Calu3 (cell line): ENCODE data around the gene SRPX. TPM values are rescaled to one million over a fixed set of nuclear protein-coding genes. Genes with fewer than 3 reads are reported as not detected.

ENCODE experiments used
- BruUV-seq: library from RNA; stranded (reverse); fragments of 400-500 nt; replicated peaks from 2 replicates; lab custom pipeline; 2021; lab: Mats Ljungman, UMichigan
- CTCF ChIA-PET: fragments of 300-600 bp; sonication (Branson Sonifier 250); formaldehyde crosslinking; loops from one replicate; lab custom pipeline; 2022; ENCODE audit warnings: antibody characterized with exemption; lab: Charles Lee
- DNase-seq: peaks from one replicate; pipeline ENCODE4 v3.0.0; 2022
- H3K27ac Mint-ChIP-seq: one replicate; pipeline ENCODE4 v1.8.0; 2022; ENCODE audit warnings: mixed read lengths; ENCODE audit not compliant: unreplicated experiment
- H3K27me3 Mint-ChIP-seq: one replicate; pipeline ENCODE4 v1.8.0; 2022; ENCODE audit warnings: mixed read lengths; ENCODE audit not compliant: unreplicated experiment
- H3K36me3 Mint-ChIP-seq: one replicate; pipeline ENCODE4 v1.8.0; 2022; ENCODE audit warnings: mild to moderate bottlenecking, moderate library complexity, mixed read lengths; ENCODE audit not compliant: insufficient read depth, unreplicated experiment
- H3K4me1 Mint-ChIP-seq: one replicate; pipeline ENCODE4 v1.8.0; 2022; ENCODE audit warnings: mild to moderate bottlenecking, low read depth, mixed read lengths; ENCODE audit not compliant: unreplicated experiment
- H3K4me3 Mint-ChIP-seq: one replicate; pipeline ENCODE4 v1.8.0; 2022; ENCODE audit warnings: mild to moderate bottlenecking, low read depth, moderate library complexity, mixed read lengths; ENCODE audit not compliant: unreplicated experiment
- H3K9me3 Mint-ChIP-seq: one replicate; pipeline ENCODE4 v1.8.0; 2022; ENCODE audit warnings: low read depth, mixed read lengths; ENCODE audit not compliant: unreplicated experiment
- CTCF ChIP-seq: fragments of 200-600 bp; IDR thresholded peaks from one replicate; pipeline ENCODE4 v1.8.0; 2022; ENCODE audit warnings: antibody characterized with exemption; ENCODE audit not compliant: unreplicated experiment
- intact Hi-C: fragments of 100-400 bp; cut with micrococcal nuclease; formaldehyde crosslinking; loops from one replicate; pipeline ENCODE4 v1.10.0; 2022; ENCODE audit not compliant: unreplicated experiment
- total RNA-seq: library from RNA; stranded (reverse); gene quantifications from 2 replicates; pipeline ENCODE4 v1.2.3, GENCODE V29; 2022

The SRPX gene
- total RNA-seq, 1 experiment from 2014 or later: 1.2 TPM

DNA sequence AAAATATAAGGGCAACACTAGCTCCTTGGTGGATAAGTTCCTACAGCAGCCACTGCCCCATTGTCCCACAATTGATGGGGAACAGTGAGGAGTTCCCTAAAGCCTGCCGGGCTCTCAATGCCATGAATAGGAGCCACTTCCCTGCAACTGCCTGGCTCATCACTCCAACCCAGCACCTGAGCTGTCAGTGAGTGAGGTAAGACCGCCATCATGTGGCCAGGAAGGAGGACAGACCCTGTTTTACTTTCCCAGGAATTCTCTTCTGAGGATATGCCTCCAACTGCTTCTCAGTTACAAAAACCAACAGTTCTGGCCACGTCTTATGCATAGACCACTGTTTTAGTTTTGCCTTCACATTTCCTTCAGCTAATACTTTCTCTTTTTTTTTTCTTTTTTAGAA is 45.5 kb downstream of the SRPX start:
- Mint-ChIP-seq H3K4me1 (no peaks in the 10 kb centered on the region), H3K36me3 (no peaks in the 10 kb centered on the region), H3K9me3 (no peaks in the 10 kb centered on the region), H3K27ac (no peak overlapping the region), H3K4me3 (no peak overlapping the region), H3K27me3 (peaks cover 4% of the 10 kb centered on the region)
- no TSS peak for BruUV-seq
- intact Hi-C loops: loop anchor here (1.0 to 10.0 kb wide), 3 partner anchors 248 to 430 kb away; no protein-coding TSS in a partner anchor
- peak; percentile 39 for TF ChIP-seq CTCF
- CTCF ChIA-PET: interaction anchor here (1.0 kb wide), 1 partner anchor 249 kb away, joined by 3 read pairs; no protein-coding TSS in a partner anchor
- DNase-seq: peak; percentile 56

DNA sequence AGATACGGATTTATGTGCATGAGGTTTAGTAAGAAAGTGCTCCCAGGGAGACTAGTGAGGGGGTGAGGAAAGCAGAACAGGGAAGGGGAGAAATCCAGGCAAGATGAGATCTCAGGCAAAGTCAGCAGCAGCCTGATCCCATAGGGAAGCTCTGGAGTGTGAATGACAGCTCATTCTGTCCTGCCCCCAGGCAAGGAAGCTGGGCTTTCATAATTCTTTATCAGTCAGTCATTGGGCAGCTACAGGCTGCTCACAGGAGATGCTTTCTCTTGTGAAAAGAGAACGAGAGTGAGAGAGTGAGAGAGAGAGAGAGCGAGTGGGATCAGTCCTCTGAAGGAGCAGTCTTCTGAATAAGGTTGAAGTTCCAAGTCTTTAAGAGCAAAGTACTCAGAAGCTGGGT is 48.1 kb downstream of the SRPX start:
- CTCF ChIA-PET: interaction anchor here (0.7 kb wide), 1 partner anchor 19 kb away, joined by 3 read pairs; no protein-coding TSS in a partner anchor
- intact Hi-C loops: loop anchor here (10.0 kb wide), 1 partner anchor 348 kb away; no protein-coding TSS in a partner anchor

DNA sequence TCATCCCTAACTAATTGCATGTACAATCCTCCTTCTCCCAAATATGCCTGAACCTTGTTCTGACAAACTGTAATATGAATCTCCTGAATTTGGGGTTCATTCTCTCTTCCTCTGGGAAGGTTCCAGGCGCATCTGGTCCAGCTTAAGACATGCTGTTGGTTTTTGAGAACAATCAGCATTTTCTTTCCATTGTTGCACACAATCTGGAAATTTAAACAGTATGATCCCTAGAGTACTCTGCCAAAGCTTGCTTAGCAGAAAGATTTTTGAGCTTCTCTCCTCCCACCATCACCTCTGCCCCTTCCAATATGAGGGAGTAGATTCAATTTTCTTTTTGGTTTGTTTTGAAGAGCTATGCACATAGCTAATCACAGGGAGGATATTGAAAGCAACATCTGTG is 50.1 kb downstream of the SRPX start:
- H3K36me3 Mint-ChIP-seq: no peaks in the 10 kb centered on the region
- no peak for TF ChIP-seq CTCF
- no peak overlapping the region for H3K4me3 Mint-ChIP-seq
- H3K27ac Mint-ChIP-seq: no peak overlapping the region
- no peak for DNase-seq
- H3K9me3 Mint-ChIP-seq: no peaks in the 10 kb centered on the region
- no peaks in the 10 kb centered on the region for H3K4me1 Mint-ChIP-seq
- no TSS peak for BruUV-seq
- CTCF ChIA-PET: no interaction called here
- intact Hi-C loops: loop anchor here (10.0 kb wide), 1 partner anchor 346 kb away; no protein-coding TSS in a partner anchor
- no peaks in the 10 kb centered on the region for H3K27me3 Mint-ChIP-seq

More for the DNA sequence above, 48.1 kb downstream of the SRPX start:
- Mint-ChIP-seq H3K4me3 (no peak overlapping the region), H3K4me1 (no peaks in the 10 kb centered on the region), H3K9me3 (no peaks in the 10 kb centered on the region), H3K27ac (no peak overlapping the region), H3K27me3 (no peaks in the 10 kb centered on the region), H3K36me3 (no peaks in the 10 kb centered on the region)
- no peak for DNase-seq
- TF ChIP-seq CTCF: no peak
- BruUV-seq: no TSS peak

DNA sequence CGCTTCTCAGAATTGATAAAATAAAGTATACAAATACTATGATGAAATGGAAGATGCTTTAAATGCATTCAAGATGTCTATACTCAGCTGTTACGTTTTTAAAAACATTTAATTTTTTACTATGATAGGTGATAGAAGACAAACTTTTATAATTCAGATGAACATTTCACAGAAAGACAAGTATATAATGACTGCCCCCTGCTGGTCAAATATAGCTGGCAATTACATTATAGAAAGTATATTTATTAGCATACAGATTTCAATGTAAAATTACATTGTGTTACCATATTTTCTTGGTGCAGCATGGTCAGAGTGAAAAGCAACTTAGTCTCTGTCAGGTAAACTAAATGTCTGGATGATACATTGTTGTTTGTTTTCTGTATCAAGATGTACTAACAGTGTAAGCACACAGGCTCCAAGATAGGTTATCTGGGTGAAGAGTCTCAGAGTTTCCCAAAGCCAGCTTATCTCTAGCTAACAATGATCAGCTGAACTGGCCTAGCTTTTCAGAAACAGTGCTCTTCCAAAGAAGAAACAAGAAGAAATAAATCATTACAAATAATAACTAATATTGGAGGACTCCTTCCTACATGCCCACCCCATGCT is 54.1 kb downstream of the SRPX start:
- H3K36me3 Mint-ChIP-seq: no peaks in the 10 kb centered on the region
- peak; percentile 33 for TF ChIP-seq CTCF
- H3K27ac Mint-ChIP-seq: no peak overlapping the region
- no TSS peak for BruUV-seq
- CTCF ChIA-PET: interaction anchor here (0.9 to 1.6 kb wide), 4 partner anchors 117 to 254 kb away, joined by 3 to 4 read pairs (median 3); no protein-coding TSS in a partner anchor
- intact Hi-C loops: loop anchor here (1.0 to 10.0 kb wide), 2 partner anchors 172 to 240 kb away; a partner anchor contains a TSS
- no peak overlapping the region for H3K4me3 Mint-ChIP-seq
- no peaks in the 10 kb centered on the region for H3K9me3 Mint-ChIP-seq
- DNase-seq: peak; percentile 35
- H3K27me3 Mint-ChIP-seq: no peaks in the 10 kb centered on the region
- no peaks in the 10 kb centered on the region for H3K4me1 Mint-ChIP-seq
